NCI-H446 treated with DMSO at 0.1 percent for 48 hours (cell line): ENCODE results near the gene TDRD10.
"Not testable (repeated sequence)": the region's sequence is repeated elsewhere in the genome, so short reads cannot be mapped to it uniquely, and the experiment has no call there.

Source experiments
- DNase-seq: peaks from one replicate; lab custom pipeline; 2025; lab: John Stamatoyannopoulos, UW

The TDRD10 gene

GRCh38 chr1:154479764-154480421 is 22.1 kb upstream of the TDRD10 start:
- peak; percentile 67 for DNase-seq

GRCh38 chr1:154481053-154481452 is 21.0 kb upstream of the TDRD10 start:
- DNase-seq = no peak

- no peak for DNase-seq
Measured at GRCh38 chr1:154483941-154484803, 17.8 kb upstream of the TDRD10 start.

GRCh38 chr1:154485106-154485505 is 16.9 kb upstream of the TDRD10 start:
- no peak for DNase-seq

GRCh38 chr1:154485910-154486496 is 16.0 kb upstream of the TDRD10 start:
- DNase-seq = no peak

GRCh38 chr1:154486756-154487155 is 15.3 kb upstream of the TDRD10 start:
- not testable (repeated sequence) for DNase-seq

- DNase-seq = no peak
Measured at GRCh38 chr1:154488922-154489321, 13.1 kb upstream of the TDRD10 start.

- DNase-seq = no peak
Measured at GRCh38 chr1:154489695-154490274, 12.2 kb upstream of the TDRD10 start.

GRCh38 chr1:154490317-154490716 is 11.7 kb upstream of the TDRD10 start:
- DNase-seq = no peak

- DNase-seq = no peak
Measured at GRCh38 chr1:154492115-154492514, 9.9 kb upstream of the TDRD10 start.

- DNase-seq = no peak
Measured at GRCh38 chr1:154493276-154493675, 8.7 kb upstream of the TDRD10 start.

- no peak for DNase-seq
Measured at GRCh38 chr1:154495496-154496273, 6.3 kb upstream of the TDRD10 start.

- no peak for DNase-seq
Measured at GRCh38 chr1:154496383-154496782, 5.6 kb upstream of the TDRD10 start.

GRCh38 chr1:154497026-154497806 is 4.8 kb upstream of the TDRD10 start:
- no peak for DNase-seq

GRCh38 chr1:154499446-154499845 is 2.6 kb upstream of the TDRD10 start:
- no peak for DNase-seq

GRCh38 chr1:154500533-154500932 is 1.5 kb upstream of the TDRD10 start:
- no peak for DNase-seq

GRCh38 chr1:154501423-154502065 is 475 bp upstream of the TDRD10 start:
- no peak for DNase-seq

GRCh38 chr1:154502744-154503115 is 711 bp downstream of the TDRD10 start:
- no peak for DNase-seq

- DNase-seq = no peak
Measured at GRCh38 chr1:154503898-154504297, 1.9 kb downstream of the TDRD10 start.

- DNase-seq = no peak
Measured at GRCh38 chr1:154512760-154513159, 10.7 kb downstream of the TDRD10 start.
